Measurements from ENCODE around the gene CCDC82.

The CCDC82 gene

GRCh38 chr11:96394773-96395172 is 5.1 kb upstream of the CCDC82 start:
- Histone ChIP-seq H3K27ac (ENCODE audit: low read depth, low read length, poor library complexity, severe bottlenecking) (no peak overlapping the region), H3K9me2 (ENCODE audit: low read depth, low read length) (no peaks in the 10 kb centered on the region), H3K9me3 (ENCODE audit: low read length) (no peaks in the 10 kb centered on the region), H3K36me3 (ENCODE audit: insufficient read depth, low read length) (no peaks in the 10 kb centered on the region), H3F3A (ENCODE audit: insufficient read depth, low read length) (0 out of 2 replicates have a peak, but pooled peaks cover 5% of the 10 kb centered on the region), H3K79me2 (ENCODE audit: insufficient read depth, low read length) (peaks cover 7% of the 10 kb centered on the region; the same call in 1 of the 2 replicates), H4K20me1 (ENCODE audit: insufficient read depth, low read length) (0 out of 2 replicates have a peak, but pooled peaks cover 2% of the 10 kb centered on the region), H3K27me3 (ENCODE audit: insufficient read depth, low read length) (no peaks in the 10 kb centered on the region), H3K4me1 (ENCODE audit: insufficient read depth, low read length, severe bottlenecking) (peaks cover 24% of the 10 kb centered on the region), H2AFZ (ENCODE audit: low read length) (no peak overlapping the region), H3K4me3 (ENCODE audit: low read depth, low read length, poor library complexity, severe bottlenecking) (no peak overlapping the region), H3K9ac (ENCODE audit: low read length) (no peak overlapping the region), H3K4me2 (ENCODE audit: low read length) (no peak overlapping the region)
- no peak for TF ChIP-seq EZH2 (IDR thresholded peaks at IDR 0.05; ENCODE audit: borderline replicate concordance, low read length)
- no peak for TF ChIP-seq CTCF (IDR thresholded peaks at IDR 0.05; ENCODE audit: low read length)

- H3K4me3 ChIP-seq (ENCODE audit: low read depth, low read length, poor library complexity, severe bottlenecking), result no peak overlapping the region
- H3F3A ChIP-seq (ENCODE audit: insufficient read depth, low read length), result 0 out of 2 replicates have a peak, but pooled peaks cover 5% of the 10 kb centered on the region
- H3K4me2 ChIP-seq (ENCODE audit: low read length), result no peak overlapping the region
These were observed 4.1 kb upstream of the CCDC82 start for GRCh38 chr11:96393753-96394348.

GRCh38 chr11:96391698-96392307 is 2.1 kb upstream of the CCDC82 start:
- Histone ChIP-seq H4K20me1 (ENCODE audit: insufficient read depth, low read length) (0 out of 2 replicates have a peak, but pooled peaks cover 2% of the 10 kb centered on the region), H3K9ac (ENCODE audit: low read length) (no peak overlapping the region), H3F3A (ENCODE audit: insufficient read depth, low read length) (0 out of 2 replicates have a peak, but pooled peaks cover 5% of the 10 kb centered on the region), H3K79me2 (ENCODE audit: insufficient read depth, low read length) (peaks cover 24% of the 10 kb centered on the region), H3K4me1 (ENCODE audit: insufficient read depth, low read length, severe bottlenecking) (peaks cover 41% of the 10 kb centered on the region), H3K4me3 (ENCODE audit: low read depth, low read length, poor library complexity, severe bottlenecking) (no peak overlapping the region), H3K27me3 (ENCODE audit: insufficient read depth, low read length) (no peaks in the 10 kb centered on the region), H3K27ac (ENCODE audit: low read depth, low read length, poor library complexity, severe bottlenecking) (no peak overlapping the region), H3K9me3 (ENCODE audit: low read length) (no peaks in the 10 kb centered on the region), H3K9me2 (ENCODE audit: low read depth, low read length) (no peaks in the 10 kb centered on the region), H2AFZ (ENCODE audit: low read length) (no peak overlapping the region), H3K4me2 (ENCODE audit: low read length) (0 out of 2 replicates have a peak overlapping the region, but pooled peaks have one; percentile 98), H3K36me3 (ENCODE audit: insufficient read depth, low read length) (peaks cover 5% of the 10 kb centered on the region; the same call in 1 of the 2 replicates)
- TF ChIP-seq CTCF (IDR thresholded peaks at IDR 0.05; ENCODE audit: low read length) (no peak; the same call in 1 of the 2 replicates), EZH2 (IDR thresholded peaks at IDR 0.05; ENCODE audit: borderline replicate concordance, low read length) (no peak)

More at GRCh38 chr11:96393753-96394348, 4.1 kb upstream of the CCDC82 start:
- H3K36me3 ChIP-seq (ENCODE audit: insufficient read depth, low read length), result no peaks in the 10 kb centered on the region
- no peak overlapping the region for H2AFZ ChIP-seq (ENCODE audit: low read length)
- H3K9me3 ChIP-seq (ENCODE audit: low read length), result no peaks in the 10 kb centered on the region
- peaks cover 11% of the 10 kb centered on the region; the same call in 1 of the 2 replicates for H3K79me2 ChIP-seq (ENCODE audit: insufficient read depth, low read length)
- no peaks in the 10 kb centered on the region for H3K27me3 ChIP-seq (ENCODE audit: insufficient read depth, low read length)
- H3K4me1 ChIP-seq (ENCODE audit: insufficient read depth, low read length, severe bottlenecking), result peaks cover 26% of the 10 kb centered on the region
- no peak overlapping the region for H3K9ac ChIP-seq (ENCODE audit: low read length)
- H3K27ac ChIP-seq (ENCODE audit: low read depth, low read length, poor library complexity, severe bottlenecking), result no peak overlapping the region
- H4K20me1 ChIP-seq (ENCODE audit: insufficient read depth, low read length), result 0 out of 2 replicates have a peak, but pooled peaks cover 2% of the 10 kb centered on the region
- TF ChIP-seq EZH2 (IDR thresholded peaks at IDR 0.05; ENCODE audit: borderline replicate concordance, low read length) (no peak), CTCF (IDR thresholded peaks at IDR 0.05; ENCODE audit: low read length) (peak; percentile 77; the same call in 1 of the 2 replicates)
- H3K9me2 ChIP-seq (ENCODE audit: low read depth, low read length), result no peaks in the 10 kb centered on the region
